ENCODE results near the gene UBE2G1. TPM values are rescaled to one million over a fixed set of nuclear protein-coding genes. Genes with fewer than 3 reads are reported as not detected.

Gene UBE2G1
- total RNA-seq, 4 donors from 2014 or later, result 50.9 to 77.5 (median 67.9) TPM

DNA sequence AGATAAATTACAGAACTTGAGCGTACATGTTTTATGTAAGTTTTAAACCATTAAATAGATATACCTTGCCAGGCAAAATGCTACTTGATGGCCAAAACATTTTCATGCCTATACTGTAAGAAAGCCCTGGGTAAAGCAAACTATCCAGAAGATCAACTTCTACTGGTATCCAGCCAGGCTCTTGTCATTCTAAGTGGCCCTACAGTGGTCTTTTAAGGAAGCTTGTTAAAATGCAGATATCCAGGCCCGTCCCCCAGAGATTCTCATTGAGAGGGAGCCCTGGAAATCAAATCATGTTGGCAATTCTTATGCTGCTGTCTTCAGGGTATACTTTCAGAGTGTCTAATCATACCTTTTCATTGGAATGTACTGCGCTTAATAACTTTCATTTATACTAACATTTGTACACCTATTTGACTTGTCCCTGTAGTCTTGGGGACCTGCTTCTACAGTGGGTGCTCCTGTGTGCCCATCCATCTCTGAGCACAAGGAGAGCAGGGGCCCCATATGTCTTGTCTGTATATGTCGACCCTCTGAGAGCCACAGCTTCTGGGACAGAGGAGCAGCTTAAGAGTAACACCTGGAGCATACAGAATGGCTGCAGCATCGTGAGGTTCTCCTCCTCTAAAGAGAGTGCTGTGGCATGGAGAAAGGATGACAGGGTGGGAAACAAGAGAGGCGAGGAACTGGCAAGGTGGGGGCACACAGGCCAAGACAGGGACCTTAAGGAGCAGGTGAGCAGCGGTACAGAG is 59.1 kb downstream of the UBE2G1 start:
- no peak for ATAC-seq
- 88 to 95% methylated on average over 6 of the region's 7 CpGs for WGBS, 2 donors (ENCODE audit: low coverage in 1 of 2)

GRCh38 chr17:4305224-4305623 is 61.3 kb downstream of the UBE2G1 start:
- H3K36me3 ChIP-seq, result peaks cover 0 to 27% of the 10 kb centered on the region in 2 donors
- no peak overlapping the region for H3K4me3 ChIP-seq
- H3K9me3 ChIP-seq, result no peaks in the 10 kb centered on the region
- no peaks in the 10 kb centered on the region for H3K27me3 ChIP-seq
- TF ChIP-seq POLR2AphosphoS5 (IDR thresholded peaks at IDR 0.05) (no peak), POLR2A (IDR thresholded peaks at IDR 0.05) (no peak), EP300 (IDR thresholded peaks at IDR 0.05) (no peak)
- TF ChIP-seq, protein P1, sequence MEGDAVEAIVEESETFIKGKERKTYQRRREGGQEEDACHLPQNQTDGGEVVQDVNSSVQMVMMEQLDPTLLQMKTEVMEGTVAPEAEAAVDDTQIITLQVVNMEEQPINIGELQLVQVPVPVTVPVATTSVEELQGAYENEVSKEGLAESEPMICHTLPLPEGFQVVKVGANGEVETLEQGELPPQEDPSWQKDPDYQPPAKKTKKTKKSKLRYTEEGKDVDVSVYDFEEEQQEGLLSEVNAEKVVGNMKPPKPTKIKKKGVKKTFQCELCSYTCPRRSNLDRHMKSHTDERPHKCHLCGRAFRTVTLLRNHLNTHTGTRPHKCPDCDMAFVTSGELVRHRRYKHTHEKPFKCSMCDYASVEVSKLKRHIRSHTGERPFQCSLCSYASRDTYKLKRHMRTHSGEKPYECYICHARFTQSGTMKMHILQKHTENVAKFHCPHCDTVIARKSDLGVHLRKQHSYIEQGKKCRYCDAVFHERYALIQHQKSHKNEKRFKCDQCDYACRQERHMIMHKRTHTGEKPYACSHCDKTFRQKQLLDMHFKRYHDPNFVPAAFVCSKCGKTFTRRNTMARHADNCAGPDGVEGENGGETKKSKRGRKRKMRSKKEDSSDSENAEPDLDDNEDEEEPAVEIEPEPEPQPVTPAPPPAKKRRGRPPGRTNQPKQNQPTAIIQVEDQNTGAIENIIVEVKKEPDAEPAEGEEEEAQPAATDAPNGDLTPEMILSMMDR (IDR thresholded peaks at IDR 0.05), result no peak
- H3K27ac ChIP-seq, result no peak overlapping the region
- WGBS, 2 donors (ENCODE audit: low coverage in 1 of 2), result 79 to 95% methylated on average over 3 to 5 of the region's 7 CpGs
- peaks cover 3 to 63% (median 6%) of the 10 kb centered on the region in 3 donors for H3K4me1 ChIP-seq
- no peak for ATAC-seq

More for the DNA sequence above, 59.1 kb downstream of the UBE2G1 start:
- no peaks in the 10 kb centered on the region for H3K27me3 ChIP-seq
- H3K27ac ChIP-seq, result no peak overlapping the region
- peaks cover 0 to 22% of the 10 kb centered on the region in 2 donors for H3K36me3 ChIP-seq
- H3K9me3 ChIP-seq, result no peaks in the 10 kb centered on the region
- TF ChIP-seq, protein P1 (IDR thresholded peaks at IDR 0.05), result no peak
- TF ChIP-seq POLR2AphosphoS5 (IDR thresholded peaks at IDR 0.05), result no peak
- no peak for TF ChIP-seq EP300 (IDR thresholded peaks at IDR 0.05)
- no peak for TF ChIP-seq POLR2A (IDR thresholded peaks at IDR 0.05)
- no peak overlapping the region for H3K4me3 ChIP-seq
- peaks cover 13 to 63% (median 15%) of the 10 kb centered on the region in 3 donors for H3K4me1 ChIP-seq

GRCh38 chr17:4304417-4305027 is 62.0 kb downstream of the UBE2G1 start:
- Histone ChIP-seq H3K27me3 (no peaks in the 10 kb centered on the region), H3K4me1 (peaks cover 0 to 57% (median 0%) of the 10 kb centered on the region in 3 donors), H3K27ac (no peak overlapping the region), H3K4me3 (no peak overlapping the region), H3K36me3 (peaks cover 0 to 27% of the 10 kb centered on the region in 2 donors), H3K9me3 (no peaks in the 10 kb centered on the region)
- TF ChIP-seq POLR2A (IDR thresholded peaks at IDR 0.05), result no peak
- no peak for TF ChIP-seq EP300 (IDR thresholded peaks at IDR 0.05)
- TF ChIP-seq, protein P1 (IDR thresholded peaks at IDR 0.05), result peak; percentile 50 to 67 (median 64)
- TF ChIP-seq POLR2AphosphoS5 (IDR thresholded peaks at IDR 0.05), result no peak
- WGBS, 2 donors (ENCODE audit: low coverage in 1 of 2), result 20 to 47% methylated on average over 4 to 6 of the region's 6 CpGs
- ATAC-seq, result no peak

DNA sequence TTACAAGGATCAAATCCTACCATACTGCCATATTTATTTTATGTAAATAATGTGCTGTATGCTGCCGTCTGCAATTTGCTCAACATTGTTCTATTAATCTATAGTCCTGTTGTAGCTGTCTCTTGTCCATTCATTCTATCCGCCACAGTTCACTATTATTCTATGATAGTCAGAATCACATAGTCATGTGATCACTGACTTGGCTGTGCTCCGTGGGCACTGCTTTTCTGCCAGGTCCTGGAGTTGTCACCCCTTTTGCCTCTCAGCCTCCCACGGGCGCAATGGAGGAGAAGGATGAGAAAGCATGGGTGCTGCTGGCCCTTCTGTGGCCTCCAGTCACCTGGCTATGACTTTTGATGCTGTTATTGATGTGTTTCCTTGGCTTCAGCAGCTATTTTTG is 65.4 kb downstream of the UBE2G1 start:
- no peaks in the 10 kb centered on the region for H3K9me3 ChIP-seq
- ATAC-seq, result no peak
- no peaks in the 10 kb centered on the region for H3K27me3 ChIP-seq
- H3K27ac ChIP-seq, result peak overlapping the region; percentile 47 to 69 (median 63)
- H3K4me1 ChIP-seq, result peaks cover 0 to 59% (median 0%) of the 10 kb centered on the region in 3 donors
- WGBS, 2 donors (ENCODE audit: low coverage in 1 of 2), result 27 to 50% methylated on average over 5 of the region's 5 CpGs
- TF ChIP-seq EP300 (IDR thresholded peaks at IDR 0.05) (no peak), POLR2AphosphoS5 (IDR thresholded peaks at IDR 0.05) (no peak), POLR2A (IDR thresholded peaks at IDR 0.05) (no peak)
- H3K36me3 ChIP-seq, result peaks cover 0 to 23% of the 10 kb centered on the region in 2 donors
- no peak overlapping the region for H3K4me3 ChIP-seq

DNA sequence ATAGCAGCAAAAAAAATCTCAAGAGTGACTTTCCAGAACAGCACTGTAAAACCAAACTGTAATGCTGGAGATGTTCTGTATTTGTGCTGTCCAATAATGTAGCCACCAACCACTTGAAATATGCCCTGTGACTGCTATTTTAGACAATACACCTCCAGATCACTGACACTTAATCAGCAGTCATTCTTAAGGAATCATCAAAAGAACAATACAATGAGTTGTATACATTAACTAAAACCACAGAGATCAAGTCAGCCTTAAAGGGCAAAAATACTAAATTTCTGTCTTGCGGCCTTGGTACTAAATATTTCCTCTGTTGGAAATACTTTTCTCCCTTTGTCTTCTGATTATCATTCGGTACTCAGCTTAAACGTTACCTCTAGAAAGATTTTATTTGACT is 69.1 kb downstream of the UBE2G1 start:
- TF ChIP-seq POLR2AphosphoS5 (IDR thresholded peaks at IDR 0.05), result no peak
- TF ChIP-seq, protein P1 (IDR thresholded peaks at IDR 0.05), result no peak
- TF ChIP-seq EP300 (IDR thresholded peaks at IDR 0.05), result no peak
- no peak for TF ChIP-seq POLR2A (IDR thresholded peaks at IDR 0.05)
- ATAC-seq, result no peak
- Histone ChIP-seq H3K27me3 (no peaks in the 10 kb centered on the region), H3K36me3 (peaks cover 0 to 22% of the 10 kb centered on the region in 2 donors), H3K9me3 (no peaks in the 10 kb centered on the region), H3K4me3 (no peak overlapping the region), H3K27ac (no peak overlapping the region), H3K4me1 (peaks cover 0 to 43% (median 0%) of the 10 kb centered on the region in 3 donors)
- 56 to 89% methylated on average over 3 of the region's 3 CpGs for WGBS, 2 donors (ENCODE audit: low coverage in 1 of 2)
